HepG2 (cell line): ENCODE results near the gene HTR1D. TPM values are rescaled to one million over a fixed set of nuclear protein-coding genes. Genes with fewer than 3 reads are reported as not detected.

Source experiments
- HDAC2 ChIP-seq: sonication (generic); formaldehyde crosslinking; IDR thresholded peaks from 2 replicates; pipeline ENCODE4 v1.4.0; 2020; ENCODE audit warnings: missing genetic modification reagents
- HIVEP1 ChIP-seq: sonication (generic); formaldehyde crosslinking; IDR thresholded peaks from 2 replicates; pipeline ENCODE4 v1.4.0; 2020; ENCODE audit warnings: mild to moderate bottlenecking, missing genetic modification reagents
- MAZ ChIP-seq, 2 experiments: sonication (generic) in 1 of 2; formaldehyde crosslinking in 1 of 2; IDR thresholded peaks; 2 replicates each; pipeline versions ENCODE4 v1.5.0 to v1.6.1; 2012 to 2020; ENCODE audit warnings: low read depth in 2 of 2, mild to moderate bottlenecking in 2 of 2, borderline replicate concordance in 1 of 2, improper control_type of control experiment in 1 of 2, low read length in 1 of 2, missing genetic modification reagents in 1 of 2, moderate library complexity in 1 of 2
- MTERF4 ChIP-seq: sonication (generic); formaldehyde crosslinking; IDR thresholded peaks from 2 replicates; pipeline ENCODE4 v1.8.0; 2023; ENCODE audit warnings: mild to moderate bottlenecking, missing genetic modification reagents
- MTF1 ChIP-seq: sonication (generic); formaldehyde crosslinking; IDR thresholded peaks from 2 replicates; pipeline ENCODE4 v1.5.0; 2020; ENCODE audit warnings: missing genetic modification reagents
- POLR2A ChIP-seq, 2 experiments: IDR thresholded peaks; 2 replicates each; pipeline ENCODE4 v1.6.1; 2011; ENCODE audit warnings: low read depth in 2 of 2, low read length in 2 of 2, mild to moderate bottlenecking in 1 of 2, moderate library complexity in 1 of 2; ENCODE audit not compliant: insufficient read depth in 1 of 2
- RFXAP ChIP-seq: sonication (generic); formaldehyde crosslinking; IDR thresholded peaks from 2 replicates; pipeline ENCODE4 v1.4.0; 2020; ENCODE audit warnings: missing genetic modification reagents, borderline replicate concordance
- SNAPC4 ChIP-seq: sonication (generic); formaldehyde crosslinking; IDR thresholded peaks from 2 replicates; pipeline ENCODE4 v1.4.0; 2020; ENCODE audit warnings: mild to moderate bottlenecking, missing genetic modification reagents
- SOX5 ChIP-seq: IDR thresholded peaks from 2 replicates; pipeline ENCODE4 v1.6.1; 2016; ENCODE audit warnings: borderline replicate concordance
- TFE3 ChIP-seq: IDR thresholded peaks from 2 replicates; pipeline ENCODE4 v1.6.1; 2016
- TRIM24 ChIP-seq: sonication (generic); formaldehyde crosslinking; IDR thresholded peaks from 2 replicates; pipeline ENCODE4 v1.8.0; 2022; ENCODE audit warnings: mild to moderate bottlenecking, missing genetic modification reagents
- ZNF101 ChIP-seq: sonication (generic); formaldehyde crosslinking; IDR thresholded peaks from 2 replicates; pipeline ENCODE4 v1.4.0; 2020; ENCODE audit warnings: mild to moderate bottlenecking, low read depth, missing genetic modification reagents, borderline replicate concordance
- ZNF143 ChIP-seq: sonication (generic); formaldehyde crosslinking; IDR thresholded peaks from 2 replicates; pipeline ENCODE4 v1.4.0; 2020; ENCODE audit warnings: missing genetic modification reagents
- ZNF224 ChIP-seq: sonication (generic); formaldehyde crosslinking; IDR thresholded peaks from 2 replicates; pipeline ENCODE4 v1.5.0; 2020; ENCODE audit warnings: mild to moderate bottlenecking, missing genetic modification reagents
- ZNF558 ChIP-seq: sonication (generic); formaldehyde crosslinking; IDR thresholded peaks from 2 replicates; pipeline ENCODE4 v1.9.0; 2022; ENCODE audit warnings: mild to moderate bottlenecking, missing genetic modification reagents, borderline replicate concordance
- ZNF703 ChIP-seq: sonication (generic); formaldehyde crosslinking; IDR thresholded peaks from 2 replicates; pipeline ENCODE4 v1.5.1; 2020; ENCODE audit warnings: missing genetic modification reagents, mild to moderate bottlenecking, moderate library complexity, borderline replicate concordance
- polyA plus RNA-seq, 8 experiments: library from polyadenylated mRNA; depleted of rRNA in 3 of 8; stranded (reverse) in 7 of 8; unstranded in 1 of 8; fragments of >200 nt; fragmentation: Illumina TruSeq in 4 of 8; extraction: Trizol in 4 of 8; gene quantifications; 2 replicates each; pipeline versions ENCODE4 v1.2.1 to v1.2.3, GENCODE V29; 2011 to 2016; ENCODE audit warnings: low read depth in 4 of 8, missing spikeins in 1 of 8, mixed read lengths in 1 of 8; ENCODE audit not compliant: insufficient read depth in 1 of 8
- total RNA-seq, 5 experiments: library from RNA; depleted of rRNA; stranded (reverse); fragments of >200 nt; fragmentation: Illumina TruSeq; extraction: Trizol; gene quantifications; 2 replicates each; pipeline ENCODE4 v1.2.3, GENCODE V29; 2016; ENCODE audit warnings: low read depth in 1 of 5
- TF ChIP-seq, protein P1 (sequence below): sonication (generic); formaldehyde crosslinking; IDR thresholded peaks from 2 replicates; pipeline ENCODE4 v1.8.0; 2022; ENCODE audit warnings: mild to moderate bottlenecking, missing genetic modification reagents, moderate library complexity
- TF ChIP-seq, protein P2 (sequence below): sonication (generic); formaldehyde crosslinking; IDR thresholded peaks from 2 replicates; pipeline ENCODE4 v1.5.1; 2020; ENCODE audit warnings: mild to moderate bottlenecking, missing genetic modification reagents, borderline replicate concordance

The HTR1D gene
- total and polyA plus RNA-seq, 2 of the 13 experiments (the other 11 are each of a cell fraction or from before 2014, with no cell fraction given) = 0.04 to 0.07 TPM

GRCh38 chr1:23149114-23149513 lies 68.2 kb downstream of the HTR1D start (continued):
- TF ChIP-seq POLR2A (IDR thresholded peaks at IDR 0.05; ENCODE audit: insufficient read depth in 1 of 2, low read depth in 2 of 2, low read length in 2 of 2) = peak in 1 of 2 experiments; percentile 33; a peak in 1 of 4 replicates
- no peak for TF ChIP-seq MTERF4 (CRISPR knock-in tag)
- no peak; the same call in 1 of the 2 replicates for TF ChIP-seq HDAC2
- TF ChIP-seq TRIM24 (CRISPR knock-in tag) = no peak
- TF ChIP-seq ZNF143 (CRISPR knock-in tag) = no peak
- no peak for TF ChIP-seq TFE3 (CRISPR knock-in tag)
- TF ChIP-seq ZNF558 (CRISPR knock-in tag) = no peak
- TF ChIP-seq, protein P1, sequence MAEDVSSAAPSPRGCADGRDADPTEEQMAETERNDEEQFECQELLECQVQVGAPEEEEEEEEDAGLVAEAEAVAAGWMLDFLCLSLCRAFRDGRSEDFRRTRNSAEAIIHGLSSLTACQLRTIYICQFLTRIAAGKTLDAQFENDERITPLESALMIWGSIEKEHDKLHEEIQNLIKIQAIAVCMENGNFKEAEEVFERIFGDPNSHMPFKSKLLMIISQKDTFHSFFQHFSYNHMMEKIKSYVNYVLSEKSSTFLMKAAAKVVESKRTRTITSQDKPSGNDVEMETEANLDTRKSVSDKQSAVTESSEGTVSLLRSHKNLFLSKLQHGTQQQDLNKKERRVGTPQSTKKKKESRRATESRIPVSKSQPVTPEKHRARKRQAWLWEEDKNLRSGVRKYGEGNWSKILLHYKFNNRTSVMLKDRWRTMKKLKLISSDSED (CRISPR knock-in tag) = no peak
- peak; percentile 53; the same call in 1 of the 2 replicates for TF ChIP-seq SOX5
- TF ChIP-seq, protein P2, sequence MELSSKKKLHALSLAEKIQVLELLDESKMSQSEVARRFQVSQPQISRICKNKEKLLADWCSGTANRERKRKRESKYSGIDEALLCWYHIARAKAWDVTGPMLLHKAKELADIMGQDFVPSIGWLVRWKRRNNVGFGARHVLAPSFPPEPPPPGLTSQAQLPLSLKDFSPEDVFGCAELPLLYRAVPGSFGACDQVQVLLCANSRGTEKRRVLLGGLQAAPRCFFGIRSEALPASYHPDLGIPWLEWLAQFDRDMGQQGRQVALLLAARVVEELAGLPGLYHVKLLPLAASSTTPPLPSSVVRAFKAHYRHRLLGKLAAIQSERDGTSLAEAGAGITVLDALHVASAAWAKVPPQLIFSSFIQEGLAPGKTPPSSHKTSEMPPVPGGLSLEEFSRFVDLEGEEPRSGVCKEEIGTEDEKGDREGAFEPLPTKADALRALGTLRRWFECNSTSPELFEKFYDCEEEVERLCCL (CRISPR knock-in tag) = no peak
- no peak for TF ChIP-seq HIVEP1 (CRISPR knock-in tag)
- TF ChIP-seq ZNF703 (CRISPR knock-in tag) = no peak
- TF ChIP-seq RFXAP (CRISPR knock-in tag) = no peak
- no peak for TF ChIP-seq SNAPC4 (CRISPR knock-in tag)
- no peak for TF ChIP-seq MAZ (IDR thresholded peaks at IDR 0.05; ENCODE audit: borderline replicate concordance, low read depth, low read length)
- no peak for TF ChIP-seq MAZ (CRISPR knock-in tag; IDR thresholded peaks at IDR 0.05; ENCODE audit: low read depth)
- no peak for TF ChIP-seq MTF1 (CRISPR knock-in tag)
- no peak for TF ChIP-seq ZNF101 (CRISPR knock-in tag)
- no peak for TF ChIP-seq ZNF224 (CRISPR knock-in tag)
